Activated CD8-positive, alpha-beta T cell treated with anti-CD3 and anti-CD28 coated beads, Interleukin-2, amount 10 ng/mL, durations not matched to agents 7 days and 5 days (primary cell): ENCODE data around the gene RAD17. TPM values are rescaled to one million over a fixed set of nuclear protein-coding genes. Genes with fewer than 3 reads are reported as not detected.
"Not testable (repeated sequence)": the region's sequence is repeated elsewhere in the genome, so short reads cannot be mapped to it uniquely, and the experiment has no call there.

Source experiments
- ATAC-seq: fragments of 150-1000 bp; cut with Tn5 transposase; one replicate; pipeline ENCODE4 v1.10.0; 2021; ENCODE audit warnings: moderate library complexity
- CTCF ChIA-PET: fragments of 350-600 bp; sonication (Branson Sonifier 250); formaldehyde crosslinking; loops from one replicate; lab custom pipeline; 2021; ENCODE audit warnings: antibody characterized with exemption; lab: Charles Lee
- POLR2A ChIA-PET: fragments of 350-600 bp; sonication (Branson Sonifier 250); formaldehyde crosslinking; loops from one replicate; lab custom pipeline; 2021; ENCODE audit warnings: antibody characterized with exemption; lab: Charles Lee
- DNase-seq: peaks from one replicate; pipeline ENCODE4 v3.0.0-alpha.2; 2020
- H3K27ac Mint-ChIP-seq: one replicate; pipeline ENCODE4 v1.8.0; 2021; ENCODE audit warnings: mild to moderate bottlenecking, mixed read lengths
- H3K27me3 Mint-ChIP-seq: one replicate; pipeline ENCODE4 v1.8.0; 2021; ENCODE audit warnings: low read depth, mixed read lengths
- H3K36me3 Mint-ChIP-seq: one replicate; pipeline ENCODE4 v1.8.0; 2021; ENCODE audit warnings: low read depth, mixed read lengths
- H3K4me1 Mint-ChIP-seq: one replicate; pipeline ENCODE4 v1.8.0; 2021; ENCODE audit warnings: low read depth, mixed read lengths
- H3K4me3 Mint-ChIP-seq: one replicate; pipeline ENCODE4 v1.8.0; 2021; ENCODE audit warnings: mild to moderate bottlenecking, mixed read lengths
- H3K9me3 Mint-ChIP-seq: one replicate; pipeline ENCODE4 v1.8.0; 2022; ENCODE audit warnings: mixed read lengths; ENCODE audit not compliant: insufficient read depth
- total RNA-seq, 2 experiments: library from RNA; stranded (reverse); gene quantifications; one replicate each; pipeline ENCODE4 v1.2.3, GENCODE V29; 2021

Gene RAD17
- total RNA-seq, 2 experiments from 2014 or later = 22.6 TPM

GRCh38 chr5:69450116-69450515, 80.5 kb downstream of the RAD17 start:
- no peak for DNase-seq
- ChIA-PET POLR2A (no interaction called here), CTCF (no interaction called here)
- no peaks in the 10 kb centered on the region for H3K27me3 Mint-ChIP-seq
- no peaks in the 10 kb centered on the region for H3K4me1 Mint-ChIP-seq
- H3K27ac Mint-ChIP-seq = no peak overlapping the region
- no peak overlapping the region for H3K4me3 Mint-ChIP-seq
- ATAC-seq = no peak
- no peaks in the 10 kb centered on the region for H3K36me3 Mint-ChIP-seq
- H3K9me3 Mint-ChIP-seq = no peaks in the 10 kb centered on the region

GRCh38 chr5:69450527-69450926, 80.9 kb downstream of the RAD17 start:
- H3K4me1 Mint-ChIP-seq, H3K27me3 Mint-ChIP-seq, ATAC-seq, H3K36me3 Mint-ChIP-seq, CTCF ChIA-PET, H3K4me3 Mint-ChIP-seq, POLR2A ChIA-PET, H3K9me3 Mint-ChIP-seq, H3K27ac Mint-ChIP-seq, DNase-seq: not testable (repeated sequence)

DNA sequence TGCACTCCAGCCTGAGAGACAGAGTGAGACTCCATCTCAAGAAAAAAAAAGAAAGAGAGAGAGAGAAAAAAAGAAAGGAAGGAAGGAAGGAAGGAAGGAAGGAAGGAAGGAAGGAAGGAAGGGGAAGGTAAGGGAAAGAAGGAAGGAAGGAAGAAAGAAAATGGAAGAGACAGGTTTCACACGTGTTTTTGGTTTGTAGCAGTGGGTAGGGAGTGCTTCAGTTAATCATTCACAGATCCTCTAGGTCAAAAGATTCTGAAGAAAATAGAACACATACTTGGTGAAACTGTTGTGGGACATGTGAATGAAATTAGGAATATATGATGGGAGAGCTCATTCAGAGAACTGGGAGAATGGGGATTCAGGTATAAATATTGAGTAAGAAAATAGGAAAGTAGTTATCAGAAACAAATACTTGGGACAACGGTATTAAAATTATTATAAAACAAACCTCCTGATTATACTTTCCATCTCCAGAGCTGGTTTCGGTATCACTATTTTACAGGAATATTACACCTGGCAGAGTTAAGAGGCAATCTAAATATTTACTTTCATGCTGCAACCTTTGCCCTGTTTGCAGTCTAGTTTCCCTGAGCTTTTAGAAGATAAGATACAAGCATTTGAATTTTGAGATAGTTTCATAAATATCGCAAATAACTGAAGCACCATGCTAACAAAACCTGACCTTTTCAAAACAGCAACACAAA, 82.5 kb downstream of the RAD17 start:
- ChIA-PET POLR2A (interaction anchor here (0.7 kb wide), 1 partner anchor 22 kb away, joined by 3 read pairs; no protein-coding TSS in a partner anchor), CTCF (no interaction called here)
- Mint-ChIP-seq H3K9me3 (no peaks in the 10 kb centered on the region), H3K27me3 (no peaks in the 10 kb centered on the region), H3K36me3 (no peaks in the 10 kb centered on the region), H3K4me3 (no peak overlapping the region), H3K27ac (no peak overlapping the region), H3K4me1 (no peaks in the 10 kb centered on the region)
- no peak for DNase-seq
- no peak for ATAC-seq

DNA sequence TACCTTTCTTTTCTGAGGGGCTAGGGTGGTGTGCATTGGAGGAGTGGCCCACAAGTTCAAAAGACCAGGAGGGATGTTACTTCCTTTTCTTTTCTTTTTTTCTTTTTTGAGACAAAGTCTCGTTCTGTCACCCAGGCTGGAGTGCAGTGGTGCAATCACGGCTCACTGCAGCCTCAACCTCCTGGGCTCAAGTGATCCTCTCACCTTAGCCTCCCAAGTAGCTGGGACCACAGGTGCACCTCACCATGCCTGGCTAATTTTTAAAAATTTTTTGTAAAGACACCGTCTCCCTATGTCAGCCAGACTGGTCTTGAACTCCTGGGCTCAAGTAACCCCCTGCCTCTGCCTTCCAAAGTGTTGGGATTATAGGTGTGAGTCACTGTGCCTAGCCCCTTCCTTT, 83.9 kb downstream of the RAD17 start:
- H3K4me1 Mint-ChIP-seq, H3K9me3 Mint-ChIP-seq, CTCF ChIA-PET: not testable (repeated sequence)

DNA sequence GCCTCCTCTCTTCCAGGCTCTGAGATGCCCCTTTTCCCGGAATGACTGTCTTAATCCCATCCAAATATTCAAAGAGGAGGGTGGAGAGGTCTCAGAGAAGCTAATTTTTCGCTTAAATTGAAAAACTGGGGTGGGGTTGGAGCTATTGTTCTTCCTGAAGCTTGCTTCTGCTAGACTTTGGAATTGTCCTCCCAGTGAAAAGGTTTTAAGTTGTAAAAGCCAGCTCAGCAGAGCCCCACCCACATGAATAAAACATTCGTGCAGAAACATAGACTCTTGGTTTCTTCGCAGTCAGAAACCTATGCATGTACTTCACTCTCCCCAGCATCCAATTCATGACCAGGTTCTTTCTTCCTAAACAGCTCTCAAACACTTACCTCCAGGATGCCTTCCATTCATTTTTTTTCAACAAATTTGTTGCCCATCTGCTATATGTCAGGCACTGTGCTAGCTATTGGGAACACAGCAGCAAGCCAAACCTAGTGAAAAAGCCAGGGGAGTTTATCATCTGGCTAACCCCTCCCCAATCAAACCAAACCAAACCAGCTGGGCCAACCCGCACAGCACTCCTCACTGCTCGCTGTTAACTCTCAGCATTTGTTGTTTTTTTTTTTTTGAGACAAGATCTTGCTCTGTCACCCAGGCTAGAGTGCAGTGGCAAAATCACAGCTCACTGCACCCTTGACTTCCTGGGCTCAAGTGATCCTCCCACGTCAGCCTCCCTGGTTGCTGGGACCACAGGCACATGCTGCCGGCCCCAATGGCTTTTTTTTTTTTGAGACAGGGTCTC, 85.0 kb downstream of the RAD17 start:
- no peaks in the 10 kb centered on the region for H3K27me3 Mint-ChIP-seq
- no peak overlapping the region for H3K27ac Mint-ChIP-seq
- H3K36me3 Mint-ChIP-seq = no peaks in the 10 kb centered on the region
- H3K9me3 Mint-ChIP-seq = no peaks in the 10 kb centered on the region
- ATAC-seq (no peak), DNase-seq (no peak)
- ChIA-PET POLR2A (no interaction called here), CTCF (no interaction called here)
- no peak overlapping the region for H3K4me3 Mint-ChIP-seq
- no peaks in the 10 kb centered on the region for H3K4me1 Mint-ChIP-seq

More for the DNA sequence above, 83.9 kb downstream of the RAD17 start:
- H3K27me3 Mint-ChIP-seq, DNase-seq, H3K36me3 Mint-ChIP-seq, H3K27ac Mint-ChIP-seq, POLR2A ChIA-PET, H3K4me3 Mint-ChIP-seq, ATAC-seq: not testable (repeated sequence)

GRCh38 chr5:69455428-69455988, 85.9 kb downstream of the RAD17 start:
- DNase-seq, H3K4me1 Mint-ChIP-seq, H3K4me3 Mint-ChIP-seq, H3K9me3 Mint-ChIP-seq, CTCF ChIA-PET, H3K27me3 Mint-ChIP-seq, POLR2A ChIA-PET, H3K36me3 Mint-ChIP-seq, ATAC-seq, H3K27ac Mint-ChIP-seq: not testable (repeated sequence)

- Mint-ChIP-seq H3K9me3 (no peaks in the 10 kb centered on the region), H3K4me3 (no peak overlapping the region), H3K36me3 (no peaks in the 10 kb centered on the region), H3K4me1 (no peaks in the 10 kb centered on the region), H3K27me3 (no peaks in the 10 kb centered on the region), H3K27ac (no peak overlapping the region)
- ATAC-seq (no peak), DNase-seq (no peak)
- ChIA-PET POLR2A (no interaction called here), CTCF (no interaction called here)
These were observed 92.6 kb downstream of the RAD17 start for GRCh38 chr5:69462170-69462569.

Other genes starting within 250 kb of the RAD17 start
- 100 to 1,000 TPM; 205 to 218 TPM for gene CCNB1, start 202.7 kb upstream of the RAD17 start, total RNA-seq
- 10 to 100 TPM; 48.5 to 50.1 TPM for gene CENPH, start 180.2 kb upstream of the RAD17 start, total RNA-seq
- 10 to 100 TPM; 23.9 to 28.3 TPM for gene CDK7, start 134.9 kb upstream of the RAD17 start, total RNA-seq
- 1 to 10 TPM; 8.4 to 9.5 TPM for gene CCDC125, start 37.0 kb upstream of the RAD17 start, total RNA-seq
- gene AK6, start 298 bp upstream of the RAD17 start, total RNA-seq = 10 to 100 TPM; 36.8 to 39.7 TPM
- 10 to 100 TPM; 52.0 to 52.8 TPM for gene TAF9, start 298 bp upstream of the RAD17 start, total RNA-seq
- under 1 TPM; 0.18 to 0.26 TPM for gene MARVELD2, start 45.3 kb downstream of the RAD17 start, total RNA-seq
- gene OCLN, start 123.0 kb downstream of the RAD17 start, total RNA-seq = 1 to 10 TPM; 1.3 to 2.2 TPM
- gene GTF2H2C, start 190.4 kb downstream of the RAD17 start, total RNA-seq = 10 to 100 TPM; 29.7 to 30.8 TPM